HG02610 (cell line): ENCODE measurements around the gene HOMER1.
"Not testable (repeated sequence)": the region's sequence is repeated elsewhere in the genome, so short reads cannot be mapped to it uniquely, and the experiment has no call there.

ENCODE experiments used
- ATAC-seq: cut with Tn5 transposase; IDR thresholded peaks from one replicate; pipeline ENCODE4 v1.9.1; 2021; ENCODE audit warnings: mild to moderate bottlenecking, moderate library complexity; ENCODE audit not compliant: unreplicated experiment

HOMER1 gene

GRCh38 chr5:79423296-79423695 is 90.6 kb downstream of the HOMER1 start:
- no peak for ATAC-seq

GRCh38 chr5:79420248-79420647 is 93.7 kb downstream of the HOMER1 start:
- ATAC-seq = no peak

- no peak for ATAC-seq
Measured at GRCh38 chr5:79418276-79418675, 95.7 kb downstream of the HOMER1 start.

- no peak for ATAC-seq
Measured at GRCh38 chr5:79417495-79417894, 96.4 kb downstream of the HOMER1 start.

- ATAC-seq = peak; percentile 77
Measured at GRCh38 chr5:79416499-79416898, 97.4 kb downstream of the HOMER1 start.

- no peak for ATAC-seq
Measured at GRCh38 chr5:79413112-79413511, 100.8 kb downstream of the HOMER1 start.

GRCh38 chr5:79408028-79408427 is 105.9 kb downstream of the HOMER1 start:
- ATAC-seq = no peak

- no peak for ATAC-seq
Measured at GRCh38 chr5:79407591-79407990, 106.3 kb downstream of the HOMER1 start.

- no peak for ATAC-seq
Measured at GRCh38 chr5:79401216-79401615, 112.7 kb downstream of the HOMER1 start.

- ATAC-seq = no peak
Measured at GRCh38 chr5:79399046-79399445, 114.9 kb downstream of the HOMER1 start.

- ATAC-seq = no peak
Measured at GRCh38 chr5:79397080-79397479, 116.9 kb downstream of the HOMER1 start.

- no peak for ATAC-seq
Measured at GRCh38 chr5:79396265-79396664, 117.7 kb downstream of the HOMER1 start.

- no peak for ATAC-seq
Measured at GRCh38 chr5:79395296-79395695, 118.6 kb downstream of the HOMER1 start.

- no peak for ATAC-seq
Measured at GRCh38 chr5:79392776-79393175, 121.2 kb downstream of the HOMER1 start.

- ATAC-seq = no peak
Measured at GRCh38 chr5:79386679-79387078, 127.3 kb downstream of the HOMER1 start.

- not testable (repeated sequence) for ATAC-seq
Measured at GRCh38 chr5:79385126-79385525, 128.8 kb downstream of the HOMER1 start.

GRCh38 chr5:79378510-79379186 is 135.3 kb downstream of the HOMER1 start:
- ATAC-seq = no peak

- no peak for ATAC-seq
Measured at GRCh38 chr5:79357398-79357797, 156.5 kb downstream of the HOMER1 start.

- no peak for ATAC-seq
Measured at GRCh38 chr5:79349881-79350280, 164.1 kb downstream of the HOMER1 start.

GRCh38 chr5:79349047-79349446 is 164.9 kb downstream of the HOMER1 start:
- ATAC-seq = no peak

- ATAC-seq = no peak
Measured at GRCh38 chr5:79346420-79346824, 167.5 kb downstream of the HOMER1 start.

- no peak for ATAC-seq
Measured at GRCh38 chr5:79333852-79334557, 179.9 kb downstream of the HOMER1 start.

GRCh38 chr5:79330071-79330470 is 183.9 kb downstream of the HOMER1 start:
- ATAC-seq = no peak
